GM23248 (cell line): Measurements from ENCODE around the gene PPP1R3E. TPM values are rescaled to one million over a fixed set of nuclear protein-coding genes. Genes with fewer than 3 reads are reported as not detected.

Experiments
- DNase-seq: peaks from one replicate; pipeline ENCODE4 v3.0.0-alpha.2; 2015
- H2AFZ ChIP-seq: fragments of 200-600 bp; sonication (generic); 2 replicates; pipeline ENCODE4 v1.6.1; 2016; ENCODE audit warnings: antibody characterized with exemption
- H3F3A ChIP-seq: fragments of 200-600 bp; sonication (generic); 2 replicates; pipeline ENCODE4 v1.6.1; 2016; ENCODE audit warnings: mild to moderate bottlenecking, antibody characterized with exemption, mixed run types; ENCODE audit not compliant: insufficient read depth
- H3K27ac ChIP-seq: fragments of 200-600 bp; sonication (generic); 2 replicates; pipeline ENCODE4 v1.5.1; 2016; ENCODE audit warnings: mild to moderate bottlenecking
- H3K27me3 ChIP-seq: fragments of 200-600 bp; sonication (generic); replicated peaks from 2 replicates; pipeline ENCODE4 v1.6.1; 2016; ENCODE audit warnings: mild to moderate bottlenecking; ENCODE audit not compliant: insufficient read depth
- H3K36me3 ChIP-seq: fragments of 200-600 bp; sonication (generic); 2 replicates; pipeline ENCODE4 v1.6.1; 2016; ENCODE audit warnings: low read depth, mild to moderate bottlenecking
- H3K4me1 ChIP-seq: fragments of 200-600 bp; sonication (generic); 2 replicates; pipeline ENCODE4 v1.6.1; 2016; ENCODE audit warnings: mild to moderate bottlenecking; ENCODE audit not compliant: insufficient read depth
- H3K4me2 ChIP-seq: fragments of 200-600 bp; sonication (generic); one replicate; pipeline ENCODE4 v1.6.1; 2016; ENCODE audit warnings: mild to moderate bottlenecking; ENCODE audit not compliant: unreplicated experiment
- H3K4me3 ChIP-seq: fragments of 200-600 bp; sonication (generic); 2 replicates; pipeline ENCODE4 v1.5.1; 2016; ENCODE audit warnings: mild to moderate bottlenecking
- H3K79me2 ChIP-seq: fragments of 200-600 bp; sonication (generic); 2 replicates; pipeline ENCODE4 v1.6.1; 2016; ENCODE audit warnings: mild to moderate bottlenecking; ENCODE audit not compliant: insufficient read depth
- H3K9ac ChIP-seq: fragments of 200-600 bp; sonication (generic); 2 replicates; pipeline ENCODE4 v1.6.1; 2016; ENCODE audit warnings: mild to moderate bottlenecking
- H3K9me2 ChIP-seq: fragments of 200-600 bp; sonication (generic); 2 replicates; pipeline ENCODE4 v1.6.1; 2016; ENCODE audit warnings: mixed run types, mild to moderate bottlenecking, moderate library complexity; ENCODE audit not compliant: insufficient read depth
- H3K9me3 ChIP-seq: fragments of 200-600 bp; sonication (generic); one replicate; pipeline ENCODE4 v1.6.1; 2017; ENCODE audit warnings: low read depth
- H4K20me1 ChIP-seq: fragments of 200-600 bp; sonication (generic); 2 replicates; pipeline ENCODE4 v1.6.0; 2016; ENCODE audit not compliant: insufficient read depth
- EZH2 ChIP-seq: fragments of 200-600 bp; sonication (generic); IDR thresholded peaks from 2 replicates; pipeline ENCODE4 v1.6.1; 2018; ENCODE audit warnings: antibody characterized with exemption, mild to moderate bottlenecking; ENCODE audit not compliant: insufficient read depth, poor library complexity, severe bottlenecking
- EZH2phosphoT487 ChIP-seq: fragments of 200-600 bp; sonication (generic); IDR thresholded peaks from 2 replicates; pipeline ENCODE4 v1.6.1; 2018; ENCODE audit warnings: antibody characterized with exemption, moderate library complexity, mild to moderate bottlenecking, low read depth; ENCODE audit not compliant: insufficient read depth
- WGBS, 2 experiments: methylation state at CpG; one replicate each; pipeline ENCODE4 v1.1.6; 2015 to 2017; ENCODE audit warnings: low lambda C conversion rate in 2 of 2, low coverage in 1 of 2; ENCODE audit errors: missing lambda C conversion rate in 2 of 2; 5-methylcytosine and 5-hydroxymethylcytosine counted together
- in situ Hi-C: fragments of 300-500 bp; cut with MboI; formaldehyde crosslinking; loops from 2 replicates; pipeline ENCODE4 v1.15.0; 2020
- polyA plus RNA-seq: library from polyadenylated mRNA; unstranded; fragments of >200 nt; fragmentation: Nextera tagmentation; extraction: Ambion mirVana; gene quantifications from 2 replicates; pipeline ENCODE4 v1.2.1, GENCODE V29; 2016
- total RNA-seq: library from RNA; depleted of rRNA; stranded (reverse); fragments of >200 nt; shearing (Covaris generic); gene quantifications from 2 replicates; pipeline ENCODE4 v1.2.3, GENCODE V29; 2014

Gene PPP1R3E
- total and polyA plus RNA-seq, 2 experiments from 2014 or later: 1.4 to 4.1 TPM

DNA sequence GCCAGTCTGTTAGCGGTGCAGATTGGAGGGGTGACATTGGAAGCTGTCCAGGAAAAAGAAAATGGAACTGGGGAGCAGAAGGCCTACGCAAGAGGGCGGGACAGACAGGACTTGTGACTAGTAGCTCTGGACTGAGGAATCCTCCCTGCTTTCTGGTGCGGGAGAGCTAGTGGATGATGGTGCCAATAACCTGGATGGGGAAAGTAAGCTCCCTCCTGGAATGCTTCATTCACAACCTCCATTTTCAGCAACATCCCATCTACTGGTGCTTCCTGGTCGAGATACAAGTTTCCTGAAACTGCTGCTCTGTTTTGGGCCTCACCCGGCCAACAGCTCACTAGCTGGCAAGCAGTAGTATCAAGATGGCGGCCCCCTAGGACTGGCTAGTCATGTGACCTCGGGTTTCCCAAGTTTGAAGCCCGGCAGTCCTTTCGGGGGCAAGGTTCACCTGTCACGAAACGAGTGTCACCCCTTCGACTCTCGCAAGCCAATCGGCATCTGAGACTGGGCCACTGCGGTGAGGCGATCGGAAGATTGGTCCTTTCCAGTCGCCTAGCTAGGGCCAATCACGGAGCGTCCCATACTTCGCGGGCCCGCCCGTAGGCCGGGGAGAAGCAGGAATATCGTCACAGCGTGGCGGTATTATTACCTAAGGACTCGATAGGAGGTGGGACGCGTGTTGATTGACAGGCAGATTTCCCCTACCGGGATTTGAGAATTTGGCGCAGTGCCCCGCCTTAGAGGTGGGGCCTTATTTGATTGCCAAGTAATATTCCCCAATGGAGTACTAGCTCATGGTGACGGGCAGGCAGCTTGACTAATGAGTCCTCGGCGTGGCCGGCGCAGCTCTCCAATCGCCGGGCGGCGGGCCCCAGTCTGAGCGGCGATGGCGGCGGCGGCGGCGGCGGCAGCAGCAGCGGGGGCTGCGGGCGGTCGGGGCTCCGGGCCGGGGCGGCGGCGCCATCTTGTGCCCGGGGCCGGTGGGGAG, 18.2 kb upstream of the PPP1R3E start, which contains the start of gene PABPN1:
PABPN1 (plus strand) TSS at position 874 of the 988 bp plus-strand sequence; CDS start at position 887, 13 bp downstream.
- Histone ChIP-seq H3K9me2 (no peaks in the 10 kb centered on the region), H2AFZ (peak within 1 kb of the TSS; percentile 82), H3K27me3 (no peaks in the 10 kb centered on the region), H3F3A (peaks cover 48% of the 10 kb centered on the region), H3K9me3 (no peaks in the 10 kb centered on the region), H3K4me3 (peak within 1 kb of the TSS; percentile 86), H3K9ac (peak within 1 kb of the TSS; percentile 97), H3K79me2 (peaks cover 52% of the 10 kb centered on the region), H3K27ac (peak within 1 kb of the TSS; percentile 94), H4K20me1 (no peaks in the 10 kb centered on the region), H3K36me3 (peaks cover 29% of the 10 kb centered on the region), H3K4me1 (peaks cover 8% of the 10 kb centered on the region), H3K4me2 (peak within 1 kb of the TSS; percentile 93)
- TF ChIP-seq EZH2phosphoT487: no peak
- no peak for TF ChIP-seq EZH2
- in situ Hi-C loops: no loop called here
- DNase-seq: peak; percentile 100
- WGBS, 2 experiments: 1 to 4% methylated on average over 47 to 59 of the region's 63 CpGs

DNA sequence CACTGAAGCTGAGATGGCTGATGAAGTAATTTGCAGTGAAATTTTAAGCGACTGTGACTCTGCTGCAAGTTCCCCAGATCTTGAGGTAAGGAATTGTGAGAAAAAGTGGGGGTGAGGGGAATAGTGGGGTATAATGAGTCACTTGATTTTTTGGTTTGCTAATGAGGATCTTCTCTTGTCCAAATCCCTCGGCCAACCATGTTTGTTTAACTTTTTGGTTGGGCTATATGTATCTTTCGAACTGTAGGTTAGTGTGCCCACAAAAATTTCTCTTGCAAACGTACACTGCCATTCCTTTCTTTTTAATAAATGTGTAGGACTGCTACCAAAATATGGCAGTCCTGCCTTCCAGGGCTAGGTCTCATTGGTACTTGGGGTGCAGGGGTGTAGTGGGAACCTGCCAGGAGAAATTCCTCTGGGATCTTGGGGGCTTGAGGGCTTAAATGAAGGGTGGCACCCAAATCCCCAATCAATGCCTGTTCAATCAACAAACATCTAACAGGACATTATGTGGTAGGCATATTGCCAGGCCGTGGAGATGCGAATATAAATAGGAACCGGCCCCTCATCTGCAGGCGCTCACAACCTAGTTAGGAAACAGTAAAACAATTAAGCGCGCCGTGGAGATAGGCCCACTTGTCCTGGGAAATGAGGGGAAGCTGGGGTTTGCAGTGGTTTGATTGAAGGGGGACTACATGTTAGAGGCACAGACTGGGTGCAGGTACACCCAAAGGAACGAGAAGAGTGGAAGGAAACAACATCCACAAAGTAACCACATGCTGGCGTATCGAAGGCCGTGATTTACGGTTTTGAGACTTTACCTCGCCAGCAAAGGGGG, 17.3 kb upstream of the PPP1R3E start:
- TF ChIP-seq EZH2: no peak
- TF ChIP-seq EZH2phosphoT487: no peak
- Histone ChIP-seq H3K9me3 (no peaks in the 10 kb centered on the region), H3K9ac (peak overlapping the region; percentile 75), H3K27ac (peak overlapping the region; percentile 94), H3K27me3 (no peaks in the 10 kb centered on the region), H2AFZ (peak overlapping the region; percentile 82), H3K4me3 (peak overlapping the region; percentile 63), H3K9me2 (no peaks in the 10 kb centered on the region), H3K36me3 (peaks cover 25% of the 10 kb centered on the region), H3K79me2 (peaks cover 60% of the 10 kb centered on the region), H4K20me1 (no peaks in the 10 kb centered on the region), H3F3A (peaks cover 50% of the 10 kb centered on the region), H3K4me2 (peak overlapping the region; percentile 73), H3K4me1 (peaks cover 8% of the 10 kb centered on the region)
- DNase-seq: no peak
- in situ Hi-C loops: no loop called here
- WGBS, 2 experiments: 80 to 84% methylated on average over 17 of the region's 17 CpGs

- Histone ChIP-seq H3K9me2 (no peaks in the 10 kb centered on the region), H3K9me3 (no peaks in the 10 kb centered on the region), H3K36me3 (peaks cover 20% of the 10 kb centered on the region), H4K20me1 (no peaks in the 10 kb centered on the region), H2AFZ (no peak overlapping the region), H3F3A (peaks cover 52% of the 10 kb centered on the region), H3K4me2 (no peak overlapping the region), H3K4me3 (no peak overlapping the region), H3K79me2 (peaks cover 65% of the 10 kb centered on the region), H3K9ac (no peak overlapping the region), H3K27me3 (no peaks in the 10 kb centered on the region), H3K27ac (no peak overlapping the region), H3K4me1 (no peaks in the 10 kb centered on the region)
- TF ChIP-seq EZH2 (no peak), EZH2phosphoT487 (no peak)
- no peak for DNase-seq
- in situ Hi-C loops: no loop called here
- 94 to 95% methylated on average over 5 of the region's 5 CpGs for WGBS, 2 experiments
Observed at GRCh38 chr14:23316300-23316699, 13.6 kb upstream of the PPP1R3E start.

DNA sequence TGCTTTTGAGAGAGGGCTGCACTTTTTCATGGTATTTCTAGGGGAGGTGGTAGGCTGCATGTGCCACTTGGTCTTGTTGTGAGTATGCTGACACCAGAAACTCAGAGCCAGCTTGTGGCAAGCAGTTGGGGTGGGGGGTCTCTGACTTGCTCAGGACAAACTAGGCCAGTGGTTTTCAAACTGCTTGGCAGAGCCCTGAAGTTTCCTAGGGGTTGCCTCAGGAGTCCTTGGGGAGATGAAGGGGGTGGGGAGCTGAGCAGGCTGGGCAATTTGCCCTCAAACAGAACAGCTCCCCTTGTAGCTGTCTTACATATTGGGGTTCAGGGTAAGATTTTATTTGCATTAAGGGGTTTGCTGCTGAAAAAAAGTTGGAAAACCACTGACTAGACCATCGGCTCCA, 7.9 kb upstream of the PPP1R3E start:
- 96 to 100% methylated on average over 1 of the region's 1 CpG for WGBS, 2 experiments
- Histone ChIP-seq H3K79me2 (peaks cover 88% of the 10 kb centered on the region), H3K27me3 (no peaks in the 10 kb centered on the region), H3K36me3 (peaks cover 31% of the 10 kb centered on the region), H3K4me1 (peaks cover 22% of the 10 kb centered on the region), H3K27ac (no peak overlapping the region), H3K4me3 (no peak overlapping the region), H2AFZ (no peak overlapping the region), H3K9me3 (no peaks in the 10 kb centered on the region), H4K20me1 (0 out of 2 replicates have a peak, but pooled peaks cover 4% of the 10 kb centered on the region), H3F3A (peaks cover 34% of the 10 kb centered on the region), H3K9ac (peak overlapping the region; percentile 4; the same call in 1 of the 2 replicates), H3K4me2 (no peak overlapping the region), H3K9me2 (no peaks in the 10 kb centered on the region)
- no peak for TF ChIP-seq EZH2
- TF ChIP-seq EZH2phosphoT487: no peak
- in situ Hi-C loops: no loop called here
- DNase-seq: no peak
